Cardiac muscle cell (in vitro differentiated cells and primary cell): Measurements from ENCODE around the gene MED13L. TPM values are rescaled to one million over a fixed set of nuclear protein-coding genes. Genes with fewer than 3 reads are reported as not detected.

Source experiments
- DNase-seq, 2 donors: peaks; one replicate each; pipeline versions ENCODE4 v3.0.0 to v3.0.0-alpha.2; 2010 to 2017; ENCODE audit warnings: low read depth in 1 of 2, low spot score in 1 of 2
- H3K27ac ChIP-seq: fragments of 200-600 bp; sonication (generic); 2 replicates; pipeline ENCODE4 v1.5.1; 2016
- H3K27me3 ChIP-seq: fragments of 200-600 bp; sonication (generic); 2 replicates; pipeline ENCODE4 v1.6.0; 2016; ENCODE audit warnings: control low read depth
- H3K36me3 ChIP-seq: fragments of 200-600 bp; sonication (generic); 2 replicates; pipeline ENCODE4 v1.5.1; 2016; ENCODE audit warnings: control low read depth
- H3K4me1 ChIP-seq: fragments of 200-600 bp; sonication (generic); 2 replicates; pipeline ENCODE4 v1.8.1; 2017; ENCODE audit warnings: low read depth, mild to moderate bottlenecking, mixed run types
- H3K4me3 ChIP-seq: fragments of 200-600 bp; sonication (generic); 2 replicates; pipeline ENCODE4 v1.5.1; 2016; ENCODE audit warnings: mild to moderate bottlenecking
- H3K9me3 ChIP-seq: fragments of 200-600 bp; sonication (generic); 2 replicates; pipeline ENCODE4 v1.5.1; 2017; ENCODE audit warnings: low read depth, mild to moderate bottlenecking, control low read depth
- polyA plus RNA-seq: library from polyadenylated mRNA; unstranded; fragments of >200 nt; fragmentation: Nextera tagmentation; extraction: Ambion mirVana; gene quantifications from 2 replicates; pipeline ENCODE4 v1.2.1, GENCODE V29; 2016
- total RNA-seq: library from RNA; depleted of rRNA; stranded (reverse); fragments of >200 nt; gene quantifications from 2 replicates; pipeline ENCODE4 v1.2.3, GENCODE V29; 2016
- TF ChIP-seq, protein P1 (sequence below): IDR thresholded peaks from 2 replicates; pipeline ENCODE4 v1.5.1; 2012; ENCODE audit warnings: low read depth, mild to moderate bottlenecking, low read length

Gene MED13L
- total and polyA plus RNA-seq, 2 experiments from 2014 or later: 31.3 to 94.3 TPM

DNA sequence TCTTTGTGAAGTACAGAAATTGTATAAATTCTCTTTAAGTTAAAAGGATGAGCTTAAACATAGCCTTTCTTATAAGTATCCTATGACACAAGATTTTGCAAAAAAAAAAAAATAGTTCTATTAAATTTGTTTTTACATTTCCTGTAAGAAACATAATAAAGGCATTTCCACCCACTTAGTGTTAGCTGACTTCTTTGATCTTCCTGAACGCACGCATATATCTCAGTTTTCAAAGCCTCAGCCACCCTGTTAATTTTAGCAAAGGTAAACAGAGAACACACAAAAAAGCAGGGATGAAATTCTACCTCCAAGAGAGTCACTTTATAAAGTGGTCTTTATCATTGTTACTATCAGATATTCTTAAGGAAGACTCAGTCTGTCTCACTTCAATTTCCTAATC lies 277.9 kb downstream of the MED13L start:
- no peak for DNase-seq
- H3K4me3 ChIP-seq: no peak overlapping the region
- H3K27ac ChIP-seq: peak overlapping the region; percentile 30
- H3K36me3 ChIP-seq: peaks cover 29% of the 10 kb centered on the region
- TF ChIP-seq, protein P1, sequence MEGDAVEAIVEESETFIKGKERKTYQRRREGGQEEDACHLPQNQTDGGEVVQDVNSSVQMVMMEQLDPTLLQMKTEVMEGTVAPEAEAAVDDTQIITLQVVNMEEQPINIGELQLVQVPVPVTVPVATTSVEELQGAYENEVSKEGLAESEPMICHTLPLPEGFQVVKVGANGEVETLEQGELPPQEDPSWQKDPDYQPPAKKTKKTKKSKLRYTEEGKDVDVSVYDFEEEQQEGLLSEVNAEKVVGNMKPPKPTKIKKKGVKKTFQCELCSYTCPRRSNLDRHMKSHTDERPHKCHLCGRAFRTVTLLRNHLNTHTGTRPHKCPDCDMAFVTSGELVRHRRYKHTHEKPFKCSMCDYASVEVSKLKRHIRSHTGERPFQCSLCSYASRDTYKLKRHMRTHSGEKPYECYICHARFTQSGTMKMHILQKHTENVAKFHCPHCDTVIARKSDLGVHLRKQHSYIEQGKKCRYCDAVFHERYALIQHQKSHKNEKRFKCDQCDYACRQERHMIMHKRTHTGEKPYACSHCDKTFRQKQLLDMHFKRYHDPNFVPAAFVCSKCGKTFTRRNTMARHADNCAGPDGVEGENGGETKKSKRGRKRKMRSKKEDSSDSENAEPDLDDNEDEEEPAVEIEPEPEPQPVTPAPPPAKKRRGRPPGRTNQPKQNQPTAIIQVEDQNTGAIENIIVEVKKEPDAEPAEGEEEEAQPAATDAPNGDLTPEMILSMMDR: no peak
- no peaks in the 10 kb centered on the region for H3K27me3 ChIP-seq
- peaks cover 7% of the 10 kb centered on the region for H3K4me1 ChIP-seq
- H3K9me3 ChIP-seq: no peaks in the 10 kb centered on the region

DNA sequence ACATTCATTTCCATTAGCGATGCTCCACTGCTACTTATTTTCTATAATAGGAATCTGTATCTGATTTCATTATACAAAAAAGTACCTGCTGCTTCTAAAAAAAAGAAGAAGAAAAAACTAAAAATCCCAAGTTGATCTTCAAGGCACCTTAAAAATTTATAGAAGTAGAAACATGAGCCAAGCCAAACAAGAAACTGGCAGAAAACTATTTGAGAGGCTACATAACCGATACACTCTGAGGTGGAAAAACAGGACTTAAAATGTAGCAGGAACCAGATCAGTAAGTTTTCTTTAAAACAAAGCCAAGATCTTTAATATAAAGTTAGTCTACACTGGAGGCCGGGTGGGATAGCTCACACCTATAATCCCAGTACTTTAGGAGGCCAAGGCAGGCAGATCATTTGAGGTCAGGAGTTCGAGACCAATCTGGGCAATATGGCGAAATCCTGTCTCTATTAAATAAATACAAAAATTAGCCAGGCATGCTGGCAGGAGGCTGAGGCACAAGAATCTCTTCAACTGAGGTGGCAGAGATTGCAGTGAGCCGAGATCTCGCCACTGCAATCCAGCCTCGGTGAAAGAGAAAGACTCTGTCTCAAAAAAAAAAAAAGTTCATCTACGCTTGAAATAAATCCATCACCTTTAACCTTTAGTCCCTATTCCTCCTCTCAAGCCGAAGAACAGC lies 278.6 kb downstream of the MED13L start:
- H3K27ac ChIP-seq: peak overlapping the region; percentile 76
- TF ChIP-seq, protein P1: no peak
- H3K4me1 ChIP-seq: peaks cover 7% of the 10 kb centered on the region
- no peak overlapping the region for H3K4me3 ChIP-seq
- DNase-seq: no peak
- no peaks in the 10 kb centered on the region for H3K27me3 ChIP-seq
- peaks cover 28% of the 10 kb centered on the region for H3K36me3 ChIP-seq
- no peaks in the 10 kb centered on the region for H3K9me3 ChIP-seq

DNA sequence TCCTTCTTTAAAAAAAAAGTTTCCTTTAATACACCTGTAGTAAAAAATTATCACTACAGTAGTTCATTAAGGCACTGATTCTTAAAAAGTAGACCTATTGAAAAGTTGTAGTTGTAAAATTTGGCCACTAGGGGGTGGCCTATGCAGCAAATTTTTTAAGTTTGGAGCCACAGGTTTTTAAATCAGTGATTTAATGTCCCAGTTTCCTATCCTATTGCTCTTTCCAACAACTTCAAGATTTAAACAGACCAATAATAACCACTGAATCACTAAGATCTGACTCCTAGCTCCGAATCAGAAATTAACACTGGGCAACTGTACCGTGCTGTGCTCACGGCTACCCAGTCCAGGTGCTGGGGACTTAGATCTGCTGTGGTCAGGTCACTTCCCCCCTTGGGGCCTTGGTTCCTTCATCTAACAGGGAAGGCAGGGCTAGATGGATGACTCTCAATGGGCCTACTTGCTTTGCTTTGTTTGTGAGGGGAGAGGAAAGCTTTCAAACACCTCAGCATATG lies 279.3 kb downstream of the MED13L start:
- peaks cover 7% of the 10 kb centered on the region for H3K4me1 ChIP-seq
- no peak overlapping the region for H3K4me3 ChIP-seq
- TF ChIP-seq, protein P1: peak; percentile 69
- DNase-seq: peak; percentile 59 to 73
- peaks cover 28% of the 10 kb centered on the region for H3K36me3 ChIP-seq
- no peaks in the 10 kb centered on the region for H3K9me3 ChIP-seq
- no peaks in the 10 kb centered on the region for H3K27me3 ChIP-seq
- peak overlapping the region; percentile 76 for H3K27ac ChIP-seq

DNA sequence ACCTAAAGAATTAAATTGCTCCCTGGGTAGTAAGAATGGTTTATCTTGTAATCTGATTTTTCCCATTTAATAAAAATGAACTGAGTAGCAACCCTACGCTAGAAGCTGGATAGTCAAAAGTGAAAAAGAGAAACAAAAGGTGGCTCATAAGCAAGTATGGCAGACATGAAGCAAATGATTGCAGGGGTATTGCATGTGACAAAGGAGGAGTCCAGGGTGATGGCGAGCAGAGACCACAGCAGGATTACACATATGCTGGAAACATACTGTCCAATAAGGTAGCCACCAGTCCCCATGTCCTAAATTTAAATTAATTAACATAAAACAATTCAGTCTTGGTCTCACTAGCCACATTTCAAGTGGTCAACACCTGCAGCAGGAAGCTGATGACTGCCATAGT lies 283.8 kb downstream of the MED13L start:
- peaks cover 33% of the 10 kb centered on the region for H3K36me3 ChIP-seq
- no peaks in the 10 kb centered on the region for H3K9me3 ChIP-seq
- TF ChIP-seq, protein P1: no peak
- DNase-seq: no peak
- no peaks in the 10 kb centered on the region for H3K4me1 ChIP-seq
- H3K4me3 ChIP-seq: no peak overlapping the region
- H3K27ac ChIP-seq: no peak overlapping the region
- H3K27me3 ChIP-seq: no peaks in the 10 kb centered on the region

DNA sequence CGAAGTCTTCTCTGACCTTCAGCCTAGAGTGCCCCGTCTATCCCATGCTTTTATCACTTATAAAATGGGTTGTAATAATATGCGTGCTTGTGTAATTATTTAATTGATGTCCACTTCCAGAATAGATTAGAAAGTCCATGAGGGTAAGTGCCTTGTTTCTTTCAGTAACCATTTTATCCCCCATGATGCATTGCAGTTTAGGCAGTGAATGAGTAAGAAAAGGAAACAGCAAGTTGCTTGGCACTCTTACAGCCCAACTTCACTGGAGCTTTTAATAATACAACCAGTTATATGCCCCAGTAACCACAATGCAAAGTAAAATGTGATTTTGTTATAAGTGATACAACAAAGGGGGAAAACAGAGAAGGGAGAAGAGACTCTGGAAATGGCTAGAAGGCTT lies 287.3 kb downstream of the MED13L start:
- H3K4me1 ChIP-seq: no peaks in the 10 kb centered on the region
- DNase-seq: no peak
- H3K9me3 ChIP-seq: no peaks in the 10 kb centered on the region
- H3K27ac ChIP-seq: no peak overlapping the region
- peaks cover 22% of the 10 kb centered on the region for H3K36me3 ChIP-seq
- H3K27me3 ChIP-seq: no peaks in the 10 kb centered on the region
- no peak overlapping the region for H3K4me3 ChIP-seq
- TF ChIP-seq, protein P1: no peak
